Measurements from ENCODE around the gene CHAF1A. TPM values are rescaled to one million over a fixed set of nuclear protein-coding genes. Genes with fewer than 3 reads are reported as not detected.

The CHAF1A gene
- total RNA-seq, 1 experiment from 2014 or later = 161 TPM

GRCh38 chr19:4362101-4362828, 40.2 kb upstream of the CHAF1A start:
- H3K36me3 Mint-ChIP-seq = peaks cover 3% of the 10 kb centered on the region; the same call in 1 of the 2 replicates
- H3K27ac Mint-ChIP-seq = peak overlapping the region; percentile 46; the same call in 1 of the 2 replicates
- no peak overlapping the region for H3K4me3 Mint-ChIP-seq
- ChIA-PET CTCF (interaction anchor here (0.6 to 8.3 kb wide), 11 partner anchors 9 to 222 kb away, joined by 3 to 70 read pairs (median 6); partner anchors contain the start of genes MPND and SH3GL1), POLR2A (interaction anchor here (1.1 to 1.4 kb wide), 2 partner anchors 13 to 95 kb away, joined by 4 to 5 read pairs; no protein-coding TSS in a partner anchor)
- H3K4me1 Mint-ChIP-seq = peaks cover 7% of the 10 kb centered on the region
- H3K27me3 Mint-ChIP-seq (ENCODE audit: low read depth) = no peaks in the 10 kb centered on the region
- DNase-seq (ENCODE audit: low spot score) = no peak
- H3K9me3 Mint-ChIP-seq = no peaks in the 10 kb centered on the region
- no peak for TF ChIP-seq ELF4 (CRISPR knock-in tag; IDR thresholded peaks at IDR 0.05; ENCODE audit: low read depth)
- no peak for TF ChIP-seq ZNF138 (CRISPR knock-in tag; conservative IDR thresholded peaks at IDR 0.05)
- TF ChIP-seq SMAD3 (CRISPR knock-in tag; IDR thresholded peaks at IDR 0.05; ENCODE audit: borderline replicate concordance) = no peak
- TF ChIP-seq NFE2L1 (CRISPR knock-in tag; IDR thresholded peaks at IDR 0.05) = no peak
- TF ChIP-seq PRRX2 (CRISPR knock-in tag; IDR thresholded peaks at IDR 0.05) = no peak
- peak; percentile 3; the same call in 1 of the 2 replicates for ATAC-seq

- H3K4me1 Mint-ChIP-seq = peaks cover 10% of the 10 kb centered on the region
- H3K4me3 Mint-ChIP-seq = no peak overlapping the region
- H3K27me3 Mint-ChIP-seq (ENCODE audit: low read depth) = no peaks in the 10 kb centered on the region
- no peaks in the 10 kb centered on the region for H3K9me3 Mint-ChIP-seq
- peak; percentile 44 for DNase-seq (ENCODE audit: low spot score)
- H3K27ac Mint-ChIP-seq = no peak overlapping the region
- ATAC-seq = peak; percentile 43
- POLR2A ChIA-PET = interaction anchor here (0.6 to 1.1 kb wide), 2 partner anchors 15 to 96 kb away, joined by 3 to 5 read pairs; no protein-coding TSS in a partner anchor
- peaks cover 3% of the 10 kb centered on the region; the same call in 1 of the 2 replicates for H3K36me3 Mint-ChIP-seq
- CTCF ChIA-PET = interaction anchor here (0.6 to 8.3 kb wide), 17 partner anchors 10 to 172 kb away, joined by 3 to 70 read pairs (median 5); partner anchors contain the start of genes CHAF1A, MPND, PLIN5 and SH3GL1
- TF ChIP-seq ZNF138 (CRISPR knock-in tag; conservative IDR thresholded peaks at IDR 0.05) (0 out of 2 replicates have a peak, but pooled peaks have one; percentile 63), FOXK1 (CRISPR knock-in tag; IDR thresholded peaks at IDR 0.05) (no peak)
Measured at GRCh38 chr19:4362831-4363545, 39.5 kb upstream of the CHAF1A start.

- CTCF ChIA-PET = interaction anchor here (0.6 to 8.3 kb wide), 16 partner anchors 11 to 171 kb away, joined by 3 to 70 read pairs (median 6); partner anchors contain the start of genes CHAF1A, MPND, PLIN5 and SH3GL1
- TF ChIP-seq GRHL2 (CRISPR knock-in tag; IDR thresholded peaks at IDR 0.05; ENCODE audit: insufficient replicate concordance, severe bottlenecking) = no peak
- TF ChIP-seq PREB (CRISPR knock-in tag; IDR thresholded peaks at IDR 0.05; ENCODE audit: borderline replicate concordance) = no peak
- POLR2A ChIA-PET = interaction anchor here (0.6 kb wide), 1 partner anchor 15 kb away, joined by 3 read pairs; no protein-coding TSS in a partner anchor
- Mint-ChIP-seq H3K9me3 (no peaks in the 10 kb centered on the region), H3K36me3 (peaks cover 3% of the 10 kb centered on the region; the same call in 1 of the 2 replicates), H3K27me3 (ENCODE audit: low read depth) (no peaks in the 10 kb centered on the region), H3K4me1 (peaks cover 14% of the 10 kb centered on the region), H3K4me3 (no peak overlapping the region), H3K27ac (no peak overlapping the region)
- DNase-seq (ENCODE audit: low spot score) = no peak
- ATAC-seq = no peak
Measured at GRCh38 chr19:4363571-4364304, 38.7 kb upstream of the CHAF1A start.

GRCh38 chr19:4365341-4365740, 37.1 kb upstream of the CHAF1A start:
- ChIA-PET POLR2A (no interaction called here), CTCF (interaction anchor here (0.6 to 6.0 kb wide), 6 partner anchors 11 to 378 kb away, joined by 3 to 37 read pairs (median 6); partner anchors contain the start of gene SH3GL1)
- peaks cover 21% of the 10 kb centered on the region for H3K4me1 Mint-ChIP-seq
- no peaks in the 10 kb centered on the region for H3K27me3 Mint-ChIP-seq (ENCODE audit: low read depth)
- DNase-seq (ENCODE audit: low spot score) = no peak
- H3K4me3 Mint-ChIP-seq = no peak overlapping the region
- no peak for ATAC-seq
- peaks cover 3% of the 10 kb centered on the region; the same call in 1 of the 2 replicates for H3K36me3 Mint-ChIP-seq
- no peak overlapping the region for H3K27ac Mint-ChIP-seq
- H3K9me3 Mint-ChIP-seq = no peaks in the 10 kb centered on the region
- no peak for TF ChIP-seq STAT6 (CRISPR knock-in tag; conservative IDR thresholded peaks at IDR 0.05; ENCODE audit: low read depth)
- TF ChIP-seq GRHL2 (CRISPR knock-in tag; IDR thresholded peaks at IDR 0.05; ENCODE audit: insufficient replicate concordance, severe bottlenecking) = no peak
- no peak for TF ChIP-seq OVOL2 (CRISPR knock-in tag; IDR thresholded peaks at IDR 0.05; ENCODE audit: borderline replicate concordance)
- TF ChIP-seq RELA (CRISPR knock-in tag; IDR thresholded peaks at IDR 0.05; ENCODE audit: borderline replicate concordance) = no peak
- no peak; the same call in 1 of the 2 replicates for TF ChIP-seq EMX1 (CRISPR knock-in tag; IDR thresholded peaks at IDR 0.05)
- no peak for TF ChIP-seq HMGXB4 (CRISPR knock-in tag; IDR thresholded peaks at IDR 0.05)
- no peak for TF ChIP-seq SMAD4 (CRISPR knock-in tag; IDR thresholded peaks at IDR 0.05)
- no peak for TF ChIP-seq NR2C2 (CRISPR knock-in tag; IDR thresholded peaks at IDR 0.05)
- no peak for TF ChIP-seq ZNF121 (CRISPR knock-in tag; IDR thresholded peaks at IDR 0.05)
